Ishikawa (cell line): ENCODE data around the gene MPDZ.

Experiments used
- CEBPB ChIP-seq: IDR thresholded peaks from 2 replicates; pipeline ENCODE4 v1.6.1; 2012
- CREB1 ChIP-seq: IDR thresholded peaks from 2 replicates; pipeline ENCODE4 v1.6.1; 2012; ENCODE audit warnings: low read depth
- EP300 ChIP-seq: IDR thresholded peaks from 2 replicates; pipeline ENCODE4 v1.6.1; 2012; ENCODE audit warnings: borderline replicate concordance
- FOXM1 ChIP-seq: IDR thresholded peaks from 2 replicates; pipeline ENCODE4 v1.6.1; 2012; ENCODE audit warnings: low read depth, borderline replicate concordance
- RAD21 ChIP-seq: IDR thresholded peaks from 2 replicates; pipeline ENCODE4 v1.6.1; 2012; ENCODE audit warnings: low read depth
- TAF1 ChIP-seq: IDR thresholded peaks from 2 replicates; pipeline ENCODE4 v1.6.1; 2012; ENCODE audit warnings: low read depth, mild to moderate bottlenecking
- TCF12 ChIP-seq: IDR thresholded peaks from 2 replicates; pipeline ENCODE4 v1.6.1; 2012; ENCODE audit warnings: low read depth
- YY1 ChIP-seq: IDR thresholded peaks from 2 replicates; pipeline ENCODE4 v1.6.1; 2012; ENCODE audit warnings: low read depth
- TF ChIP-seq, protein P1 (sequence below): IDR thresholded peaks from 2 replicates; pipeline ENCODE4 v1.6.1; 2012; ENCODE audit warnings: low read depth, mild to moderate bottlenecking
- TF ChIP-seq, protein P2 (sequence below): IDR thresholded peaks from 2 replicates; pipeline ENCODE4 v1.6.1; 2012
- TF ChIP-seq, protein P3 (sequence below): IDR thresholded peaks from 2 replicates; pipeline ENCODE4 v1.6.1; 2012

DNA sequence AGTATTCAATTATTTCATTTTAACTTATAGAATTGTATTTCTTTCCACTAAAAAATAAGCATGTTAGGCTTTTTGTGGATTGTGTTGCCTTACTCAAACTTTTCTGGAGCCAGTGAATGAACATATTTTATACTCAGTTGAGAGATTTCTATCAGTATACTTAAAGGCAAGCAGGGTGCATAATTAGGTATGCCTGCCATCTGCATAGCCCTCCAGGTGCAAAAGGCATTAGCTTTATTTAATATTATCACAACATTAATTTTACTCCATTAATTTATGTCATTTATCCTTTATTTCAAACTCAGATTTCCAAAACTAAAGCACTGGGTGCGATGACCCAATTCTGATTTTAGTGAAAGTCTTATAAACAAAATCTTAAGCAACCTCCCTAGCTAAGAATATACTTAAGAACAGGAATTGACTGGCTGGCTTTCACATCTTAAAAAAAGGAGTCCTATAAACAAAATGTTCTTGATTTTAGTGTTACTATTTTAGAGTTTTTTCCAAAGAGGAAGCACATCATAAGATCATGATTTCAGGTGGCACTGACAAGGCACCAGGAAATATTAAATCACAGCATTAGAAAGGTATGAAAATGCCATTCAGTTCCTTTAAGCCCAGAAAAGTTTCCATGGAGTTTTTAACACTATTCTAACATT, 178.4 kb downstream of the MPDZ start:
- TF ChIP-seq YY1 (no peak), TAF1 (no peak), TCF12 (no peak), CEBPB (no peak), EP300 (no peak), CREB1 (no peak), FOXM1 (no peak), RAD21 (no peak)
- TF ChIP-seq, protein P1, sequence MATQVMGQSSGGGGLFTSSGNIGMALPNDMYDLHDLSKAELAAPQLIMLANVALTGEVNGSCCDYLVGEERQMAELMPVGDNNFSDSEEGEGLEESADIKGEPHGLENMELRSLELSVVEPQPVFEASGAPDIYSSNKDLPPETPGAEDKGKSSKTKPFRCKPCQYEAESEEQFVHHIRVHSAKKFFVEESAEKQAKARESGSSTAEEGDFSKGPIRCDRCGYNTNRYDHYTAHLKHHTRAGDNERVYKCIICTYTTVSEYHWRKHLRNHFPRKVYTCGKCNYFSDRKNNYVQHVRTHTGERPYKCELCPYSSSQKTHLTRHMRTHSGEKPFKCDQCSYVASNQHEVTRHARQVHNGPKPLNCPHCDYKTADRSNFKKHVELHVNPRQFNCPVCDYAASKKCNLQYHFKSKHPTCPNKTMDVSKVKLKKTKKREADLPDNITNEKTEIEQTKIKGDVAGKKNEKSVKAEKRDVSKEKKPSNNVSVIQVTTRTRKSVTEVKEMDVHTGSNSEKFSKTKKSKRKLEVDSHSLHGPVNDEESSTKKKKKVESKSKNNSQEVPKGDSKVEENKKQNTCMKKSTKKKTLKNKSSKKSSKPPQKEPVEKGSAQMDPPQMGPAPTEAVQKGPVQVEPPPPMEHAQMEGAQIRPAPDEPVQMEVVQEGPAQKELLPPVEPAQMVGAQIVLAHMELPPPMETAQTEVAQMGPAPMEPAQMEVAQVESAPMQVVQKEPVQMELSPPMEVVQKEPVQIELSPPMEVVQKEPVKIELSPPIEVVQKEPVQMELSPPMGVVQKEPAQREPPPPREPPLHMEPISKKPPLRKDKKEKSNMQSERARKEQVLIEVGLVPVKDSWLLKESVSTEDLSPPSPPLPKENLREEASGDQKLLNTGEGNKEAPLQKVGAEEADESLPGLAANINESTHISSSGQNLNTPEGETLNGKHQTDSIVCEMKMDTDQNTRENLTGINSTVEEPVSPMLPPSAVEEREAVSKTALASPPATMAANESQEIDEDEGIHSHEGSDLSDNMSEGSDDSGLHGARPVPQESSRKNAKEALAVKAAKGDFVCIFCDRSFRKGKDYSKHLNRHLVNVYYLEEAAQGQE: no peak
- TF ChIP-seq, protein P2, sequence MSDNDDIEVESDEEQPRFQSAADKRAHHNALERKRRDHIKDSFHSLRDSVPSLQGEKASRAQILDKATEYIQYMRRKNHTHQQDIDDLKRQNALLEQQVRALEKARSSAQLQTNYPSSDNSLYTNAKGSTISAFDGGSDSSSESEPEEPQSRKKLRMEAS: no peak
- TF ChIP-seq, protein P3, sequence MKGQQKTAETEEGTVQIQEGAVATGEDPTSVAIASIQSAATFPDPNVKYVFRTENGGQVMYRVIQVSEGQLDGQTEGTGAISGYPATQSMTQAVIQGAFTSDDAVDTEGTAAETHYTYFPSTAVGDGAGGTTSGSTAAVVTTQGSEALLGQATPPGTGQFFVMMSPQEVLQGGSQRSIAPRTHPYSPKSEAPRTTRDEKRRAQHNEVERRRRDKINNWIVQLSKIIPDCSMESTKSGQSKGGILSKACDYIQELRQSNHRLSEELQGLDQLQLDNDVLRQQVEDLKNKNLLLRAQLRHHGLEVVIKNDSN: no peak
